ENCODE measurements around the gene KCNAB1.

DNA sequence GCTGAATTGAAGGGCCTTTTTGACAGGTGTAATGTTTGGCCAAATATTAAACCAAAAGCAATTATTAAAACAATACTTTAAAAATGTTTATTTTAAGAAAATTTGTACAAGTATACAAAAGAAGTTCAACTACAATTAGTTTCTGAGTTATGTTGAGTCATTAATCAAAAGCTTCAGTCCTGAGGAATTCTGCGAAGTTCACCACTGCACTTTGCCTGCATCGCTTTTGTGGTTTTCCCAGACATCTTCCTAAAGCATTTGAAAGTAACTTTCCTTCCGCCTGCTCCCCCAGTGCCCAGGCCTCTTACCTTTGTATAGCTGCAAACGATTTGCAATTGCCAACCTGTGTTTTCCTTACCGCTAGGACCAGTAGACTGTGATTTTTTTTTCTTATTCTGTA is 69.5 kb downstream of the KCNAB1 start:
- TF ChIP-seq POLR2A (IDR thresholded peaks at IDR 0.05; ENCODE audit: low read depth, low read length) (no peak), CTCF (IDR thresholded peaks at IDR 0.05; ENCODE audit: extremely low read depth in 1 of 2, insufficient read depth in 1 of 2, low read depth in 1 of 2, low read length in 2 of 2) (no peak)

All from endothelial cell of umbilical vein (primary cell).